MM.1S (cell line): ENCODE measurements around the gene SYK.

Experiments
- DNase-seq: peaks from one replicate; pipeline ENCODE4 v3.0.0-alpha.2; 2015
- H2AFZ ChIP-seq: fragments of 300-600 bp; sonication (generic); 2 replicates; pipeline ENCODE4 v1.6.0; 2016; ENCODE audit warnings: antibody characterized with exemption, low read length
- H3F3A ChIP-seq: fragments of 300-600 bp; sonication (generic); 2 replicates; pipeline ENCODE4 v1.6.1; 2016; ENCODE audit warnings: mild to moderate bottlenecking, antibody characterized with exemption, low read length, moderate library complexity, mixed read lengths; ENCODE audit not compliant: insufficient read depth
- H3K27ac ChIP-seq: fragments of 300-600 bp; sonication (generic); 2 replicates; pipeline ENCODE4 v1.5.1; 2016; ENCODE audit warnings: mild to moderate bottlenecking, low read length
- H3K27me3 ChIP-seq: fragments of 300-600 bp; sonication (generic); replicated peaks from 2 replicates; pipeline ENCODE4 v1.6.0; 2016; ENCODE audit warnings: low read length; ENCODE audit not compliant: insufficient read depth
- H3K36me3 ChIP-seq: fragments of 300-600 bp; sonication (generic); replicated peaks from 2 replicates; pipeline ENCODE4 v1.6.1; 2016; ENCODE audit warnings: mild to moderate bottlenecking, low read length, mixed read lengths; ENCODE audit not compliant: insufficient read depth
- H3K4me1 ChIP-seq: fragments of 300-600 bp; sonication (generic); 2 replicates; pipeline ENCODE4 v1.6.1; 2016; ENCODE audit warnings: low read length, mixed read lengths
- H3K4me2 ChIP-seq: fragments of 300-600 bp; sonication (generic); 2 replicates; pipeline ENCODE4 v1.6.0; 2016; ENCODE audit warnings: low read depth, low read length
- H3K4me3 ChIP-seq: fragments of 300-600 bp; sonication (generic); 2 replicates; pipeline ENCODE4 v1.5.1; 2016; ENCODE audit warnings: low read length, mixed read lengths
- H3K79me2 ChIP-seq: fragments of 300-600 bp; sonication (generic); 2 replicates; pipeline ENCODE4 v1.6.1; 2016; ENCODE audit warnings: mixed run types, low read length, mixed read lengths
- H3K9ac ChIP-seq: fragments of 300-600 bp; sonication (generic); 2 replicates; pipeline ENCODE4 v1.6.1; 2016; ENCODE audit warnings: low read length, mixed read lengths
- H3K9me2 ChIP-seq: fragments of 300-600 bp; sonication (generic); replicated peaks from 2 replicates; pipeline ENCODE4 v1.6.1; 2016; ENCODE audit warnings: mild to moderate bottlenecking, low read length, mixed read lengths; ENCODE audit not compliant: insufficient read depth
- H3K9me3 ChIP-seq: fragments of 300-600 bp; sonication (generic); replicated peaks from 2 replicates; pipeline ENCODE4 v1.6.1; 2016; ENCODE audit warnings: mild to moderate bottlenecking, low read length, mixed read lengths; ENCODE audit not compliant: insufficient read depth
- H4K20me1 ChIP-seq: fragments of 300-600 bp; sonication (generic); 2 replicates; pipeline ENCODE4 v1.6.1; 2016; ENCODE audit warnings: mild to moderate bottlenecking, low read length, moderate library complexity, mixed read lengths; ENCODE audit not compliant: insufficient read depth
- EZH2 ChIP-seq: fragments of 300-600 bp; sonication (generic); optimal IDR thresholded peaks from 2 replicates; pipeline ENCODE3; 2017; ENCODE audit warnings: low read depth, mild to moderate bottlenecking, antibody characterized with exemption, low read length, mixed read lengths
- EZH2phosphoT487 ChIP-seq: fragments of 300-600 bp; sonication (generic); IDR thresholded peaks from 2 replicates; pipeline ENCODE4 v1.6.1; 2018; ENCODE audit warnings: antibody characterized with exemption, low read length
- TF ChIP-seq, protein P1 (sequence below): fragments of 300-600 bp; sonication (generic); IDR thresholded peaks from 2 replicates; pipeline ENCODE4 v1.5.1; 2016; ENCODE audit warnings: antibody characterized with exemption, low read length, mixed read lengths

SYK gene

GRCh38 chr9:90927496-90927895 is 125.9 kb downstream of the SYK start:
- H3K27ac ChIP-seq: peak overlapping the region; percentile 35; the same call in 1 of the 2 replicates
- H3K36me3 ChIP-seq: no peaks in the 10 kb centered on the region
- H3K27me3 ChIP-seq: no peaks in the 10 kb centered on the region
- 0 out of 2 replicates have a peak, but pooled peaks cover 3% of the 10 kb centered on the region for H3K79me2 ChIP-seq
- H3F3A ChIP-seq: peaks cover 30% of the 10 kb centered on the region
- no peaks in the 10 kb centered on the region for H3K9me3 ChIP-seq
- H3K4me3 ChIP-seq: no peak overlapping the region
- no peak overlapping the region for H3K4me2 ChIP-seq
- H3K4me1 ChIP-seq: peaks cover 49% of the 10 kb centered on the region
- H4K20me1 ChIP-seq: no peaks in the 10 kb centered on the region
- H3K9me2 ChIP-seq: no peaks in the 10 kb centered on the region
- DNase-seq: peak; percentile 66
- TF ChIP-seq EZH2phosphoT487: no peak
- TF ChIP-seq, protein P1, sequence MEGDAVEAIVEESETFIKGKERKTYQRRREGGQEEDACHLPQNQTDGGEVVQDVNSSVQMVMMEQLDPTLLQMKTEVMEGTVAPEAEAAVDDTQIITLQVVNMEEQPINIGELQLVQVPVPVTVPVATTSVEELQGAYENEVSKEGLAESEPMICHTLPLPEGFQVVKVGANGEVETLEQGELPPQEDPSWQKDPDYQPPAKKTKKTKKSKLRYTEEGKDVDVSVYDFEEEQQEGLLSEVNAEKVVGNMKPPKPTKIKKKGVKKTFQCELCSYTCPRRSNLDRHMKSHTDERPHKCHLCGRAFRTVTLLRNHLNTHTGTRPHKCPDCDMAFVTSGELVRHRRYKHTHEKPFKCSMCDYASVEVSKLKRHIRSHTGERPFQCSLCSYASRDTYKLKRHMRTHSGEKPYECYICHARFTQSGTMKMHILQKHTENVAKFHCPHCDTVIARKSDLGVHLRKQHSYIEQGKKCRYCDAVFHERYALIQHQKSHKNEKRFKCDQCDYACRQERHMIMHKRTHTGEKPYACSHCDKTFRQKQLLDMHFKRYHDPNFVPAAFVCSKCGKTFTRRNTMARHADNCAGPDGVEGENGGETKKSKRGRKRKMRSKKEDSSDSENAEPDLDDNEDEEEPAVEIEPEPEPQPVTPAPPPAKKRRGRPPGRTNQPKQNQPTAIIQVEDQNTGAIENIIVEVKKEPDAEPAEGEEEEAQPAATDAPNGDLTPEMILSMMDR: no peak
- no peak for TF ChIP-seq EZH2
- H3K9ac ChIP-seq: no peak overlapping the region
- H2AFZ ChIP-seq: no peak overlapping the region

DNA sequence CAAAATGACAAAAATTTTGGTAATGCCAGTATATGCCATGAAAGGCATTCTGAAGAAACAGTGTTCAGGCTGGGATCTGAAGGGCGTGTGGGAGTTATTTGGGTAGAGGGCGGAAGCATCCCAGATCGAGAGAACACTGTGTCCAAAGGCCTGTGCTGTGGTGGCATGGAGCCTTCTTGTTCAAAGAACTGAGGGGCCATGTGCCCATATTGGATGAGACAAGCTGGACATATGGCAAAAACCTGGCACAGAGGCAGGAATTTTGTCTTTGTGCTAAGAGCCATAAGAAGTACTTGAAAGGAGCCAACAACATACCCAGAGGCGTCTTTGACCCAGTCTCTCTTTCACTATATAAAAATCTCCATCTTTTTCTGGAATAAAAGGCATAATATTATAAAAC is 128.0 kb downstream of the SYK start:
- Histone ChIP-seq H3K9me2 (no peaks in the 10 kb centered on the region), H4K20me1 (no peaks in the 10 kb centered on the region), H3K4me1 (peaks cover 37% of the 10 kb centered on the region), H3K27ac (no peak overlapping the region), H3K9me3 (no peaks in the 10 kb centered on the region), H3K4me2 (no peak overlapping the region), H3K9ac (no peak overlapping the region), H3K4me3 (no peak overlapping the region), H3K36me3 (no peaks in the 10 kb centered on the region), H3K27me3 (no peaks in the 10 kb centered on the region), H3K79me2 (0 out of 2 replicates have a peak, but pooled peaks cover 3% of the 10 kb centered on the region), H3F3A (peaks cover 11% of the 10 kb centered on the region), H2AFZ (no peak overlapping the region)
- DNase-seq: no peak
- no peak for TF ChIP-seq EZH2
- TF ChIP-seq EZH2phosphoT487: no peak
- TF ChIP-seq, protein P1: no peak

DNA sequence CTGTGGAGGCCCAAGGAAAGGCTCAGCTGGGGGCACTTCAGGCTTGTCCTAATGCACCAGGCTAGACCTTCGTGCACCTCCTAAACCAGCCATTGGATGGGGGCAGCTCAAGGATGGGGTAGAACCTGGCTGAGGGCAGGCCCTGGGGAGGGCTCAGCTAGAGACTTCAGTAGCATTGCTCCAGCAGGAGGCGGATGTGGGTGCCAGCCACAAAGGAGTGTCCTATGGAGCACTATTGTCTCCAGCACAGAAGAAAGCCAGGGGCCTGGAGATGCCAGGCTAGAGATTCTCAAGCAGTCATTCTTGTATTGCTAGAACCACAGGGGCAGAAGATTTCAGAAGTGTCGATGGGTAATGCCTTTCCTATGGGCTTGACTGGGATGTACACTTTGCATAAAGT is 131.8 kb downstream of the SYK start:
- Histone ChIP-seq H3K9me3 (no peaks in the 10 kb centered on the region), H4K20me1 (no peaks in the 10 kb centered on the region), H3K4me3 (no peak overlapping the region), H3K4me1 (peaks cover 8% of the 10 kb centered on the region), H3K9ac (no peak overlapping the region), H3F3A (no peaks in the 10 kb centered on the region), H3K9me2 (no peaks in the 10 kb centered on the region), H3K4me2 (no peak overlapping the region), H3K79me2 (no peaks in the 10 kb centered on the region), H3K36me3 (no peaks in the 10 kb centered on the region), H3K27ac (no peak overlapping the region), H2AFZ (no peak overlapping the region), H3K27me3 (no peaks in the 10 kb centered on the region)
- no peak for DNase-seq
- TF ChIP-seq EZH2phosphoT487 (no peak), EZH2 (no peak)
- TF ChIP-seq, protein P1: no peak
